NOMO-1 treated with DMSO at 0.1 percent for 48 hours (cell line): ENCODE results near the gene OLFML2B.
A peak's percentile ranks its signal among the peaks of the same experiment; 100 is the strongest.

Experiments
- DNase-seq: peaks from one replicate; lab custom pipeline; 2025; ENCODE audit not compliant: unreplicated experiment; lab: John Stamatoyannopoulos, UW

Gene OLFML2B

DNA sequence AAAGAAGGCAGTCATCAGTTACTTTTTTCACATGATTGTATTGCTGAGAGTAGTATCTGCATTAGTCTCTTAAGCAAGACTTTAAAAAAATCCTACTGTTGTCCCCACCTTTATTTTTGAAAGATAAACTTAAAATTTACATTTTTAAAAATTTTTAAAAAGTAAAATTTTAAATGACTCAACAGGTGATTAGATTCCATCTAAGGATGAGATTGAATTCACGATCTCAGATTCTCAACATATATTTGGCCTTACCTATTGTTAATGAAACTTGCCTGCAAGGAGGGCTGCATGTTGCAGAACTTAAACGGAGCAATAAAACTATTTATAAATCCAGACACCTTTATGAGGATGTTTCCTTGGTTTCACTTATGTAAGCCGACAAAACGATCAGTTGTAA lies 75.2 kb downstream of the OLFML2B start:
- DNase-seq = peak; percentile 48

- DNase-seq = no peak
These were observed 77.3 kb downstream of the OLFML2B start for GRCh38 chr1:161946071-161946987.

- DNase-seq = no peak
These were observed 78.2 kb downstream of the OLFML2B start for GRCh38 chr1:161945306-161946060.

DNA sequence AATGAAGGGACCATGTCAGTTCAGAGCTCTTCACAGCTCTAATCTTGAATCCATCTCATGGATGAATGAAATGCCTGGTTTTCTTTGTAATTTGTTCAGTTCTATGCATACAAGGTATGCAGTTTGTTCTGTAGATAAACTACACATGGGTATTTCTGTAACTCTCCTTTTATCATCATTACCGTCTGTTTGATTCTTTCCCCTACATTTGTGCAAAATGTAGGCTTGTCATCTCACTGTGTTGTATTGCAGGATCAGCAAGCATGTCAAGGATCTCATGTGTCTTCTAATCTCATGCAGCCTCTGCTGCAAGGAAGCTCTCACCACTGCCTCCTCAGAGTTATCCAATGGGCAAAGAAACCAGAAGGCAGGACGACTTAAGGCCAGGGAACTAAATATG lies 79.3 kb downstream of the OLFML2B start:
- DNase-seq = no peak

GRCh38 chr1:161943737-161944136 lies 79.9 kb downstream of the OLFML2B start:
- DNase-seq = no peak

DNA sequence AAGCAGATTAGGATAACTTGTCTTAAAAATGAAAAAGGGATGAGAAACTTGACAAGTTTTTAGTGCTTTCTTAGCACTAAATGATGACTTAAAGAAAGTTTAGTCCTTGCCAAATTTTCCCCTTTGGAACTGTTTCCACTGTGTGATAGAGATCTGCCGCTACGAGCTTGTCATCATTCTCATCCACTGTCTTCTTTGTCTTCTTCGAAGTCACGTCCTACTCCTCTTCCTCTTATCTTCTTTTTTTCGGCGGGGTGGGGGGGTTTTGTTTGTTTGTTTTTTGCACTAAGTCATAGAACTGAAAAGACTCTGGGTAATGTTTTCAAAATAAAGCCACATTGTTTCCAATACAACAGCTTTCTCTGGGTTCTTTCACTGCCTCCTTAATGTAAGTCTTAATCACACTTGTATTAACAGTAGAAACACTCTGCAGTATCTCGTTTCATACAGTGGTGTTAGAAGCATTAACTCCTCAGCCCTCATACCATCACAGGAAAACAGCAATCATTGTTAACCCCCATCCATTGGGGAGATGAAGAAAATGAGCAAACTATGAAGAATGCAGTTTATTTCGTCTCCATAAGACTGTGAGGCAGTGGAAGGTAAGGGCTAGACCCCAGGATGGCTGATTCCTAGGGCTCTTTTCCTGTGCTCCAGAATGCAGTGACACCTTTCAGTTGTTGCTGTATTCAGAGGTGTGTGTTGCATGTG lies 81.8 kb downstream of the OLFML2B start:
- no peak for DNase-seq

DNA sequence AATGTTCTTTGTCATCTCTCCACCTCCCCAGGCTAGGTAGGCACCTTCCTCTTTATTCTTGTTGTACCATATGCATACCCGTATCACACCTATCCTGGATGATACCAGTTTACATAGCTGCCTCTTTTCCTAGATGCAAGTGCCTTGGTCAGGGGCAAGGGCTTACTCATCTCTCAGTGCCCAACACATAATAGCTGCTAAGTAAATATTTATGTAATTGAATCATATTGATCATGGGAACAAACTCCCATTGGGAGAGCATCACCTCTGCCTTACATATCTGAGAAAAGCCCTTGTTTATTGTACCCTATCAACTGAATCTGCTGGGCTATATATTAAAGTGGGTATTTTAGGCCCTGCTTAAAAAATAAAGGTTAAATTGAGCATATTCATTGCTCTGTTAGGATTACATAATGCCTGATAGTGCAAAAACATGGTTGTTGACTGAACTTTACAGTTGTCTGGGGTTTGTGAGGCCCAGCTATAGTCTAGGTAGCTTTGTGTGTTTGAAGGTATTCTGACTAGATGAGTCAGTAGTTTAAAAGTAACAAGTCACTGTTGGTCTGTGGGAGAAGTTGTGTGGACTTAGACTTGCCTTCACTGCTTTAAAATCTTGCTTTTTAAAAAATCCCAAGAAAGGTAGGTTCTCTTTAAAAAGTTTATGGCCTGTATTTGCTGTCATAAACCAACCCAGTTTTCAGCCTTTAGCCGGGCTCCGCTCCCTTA lies 82.6 kb downstream of the OLFML2B start:
- no peak for DNase-seq

GRCh38 chr1:161936786-161937185 lies 86.9 kb downstream of the OLFML2B start:
- DNase-seq = no peak

- no peak for DNase-seq
These were observed 88.4 kb downstream of the OLFML2B start for GRCh38 chr1:161935264-161935663.

DNA sequence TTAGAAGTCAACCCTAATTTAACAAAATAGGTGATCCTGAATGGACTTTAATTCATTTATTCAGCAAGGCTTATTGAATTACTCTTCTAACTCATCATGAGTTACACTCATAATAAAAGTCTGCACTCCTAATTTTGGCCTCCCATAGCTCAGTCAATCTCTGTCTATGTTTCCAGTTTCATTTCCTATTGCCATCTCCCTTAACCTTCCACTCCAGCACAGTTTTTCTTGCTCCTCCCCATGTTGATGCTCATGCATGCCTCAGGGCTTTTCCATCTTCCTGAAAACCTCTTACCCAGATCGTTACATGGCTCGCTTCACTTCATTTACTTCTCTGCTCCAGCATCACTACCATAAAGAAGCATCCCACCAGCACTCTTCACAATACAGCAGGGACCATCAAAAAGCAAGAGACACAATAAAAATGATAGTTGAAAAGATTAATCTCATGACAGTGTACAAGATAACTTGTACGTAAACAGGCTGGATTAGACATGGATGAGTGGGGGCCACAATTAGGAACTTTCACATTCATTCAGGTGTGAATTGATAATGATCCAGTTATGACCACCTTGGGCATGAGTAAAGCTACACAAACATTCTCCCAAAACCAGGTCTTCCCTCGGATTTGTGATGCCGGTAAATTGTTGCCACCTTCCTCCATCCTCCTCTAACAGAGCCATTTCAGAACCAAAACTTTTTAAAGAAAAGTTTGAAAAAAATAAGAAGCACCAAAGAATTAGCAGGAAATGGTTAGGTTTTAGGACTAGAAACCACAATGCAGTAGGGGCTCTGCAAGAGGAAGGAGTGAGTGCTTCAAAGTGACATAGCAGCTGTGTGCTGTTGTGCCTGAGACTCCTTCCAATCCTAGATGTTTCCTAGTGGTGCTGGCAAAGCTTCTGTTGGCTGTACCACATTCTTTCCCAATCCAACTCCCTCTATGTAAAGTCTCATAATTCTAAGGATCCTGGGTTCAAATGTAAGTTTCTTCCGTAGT lies 89.8 kb downstream of the OLFML2B start:
- peak; percentile 27 for DNase-seq
